Measurements from ENCODE around the gene MCUR1.
A peak's percentile ranks its signal among the peaks of the same experiment; 100 is the strongest.

The MCUR1 gene

DNA sequence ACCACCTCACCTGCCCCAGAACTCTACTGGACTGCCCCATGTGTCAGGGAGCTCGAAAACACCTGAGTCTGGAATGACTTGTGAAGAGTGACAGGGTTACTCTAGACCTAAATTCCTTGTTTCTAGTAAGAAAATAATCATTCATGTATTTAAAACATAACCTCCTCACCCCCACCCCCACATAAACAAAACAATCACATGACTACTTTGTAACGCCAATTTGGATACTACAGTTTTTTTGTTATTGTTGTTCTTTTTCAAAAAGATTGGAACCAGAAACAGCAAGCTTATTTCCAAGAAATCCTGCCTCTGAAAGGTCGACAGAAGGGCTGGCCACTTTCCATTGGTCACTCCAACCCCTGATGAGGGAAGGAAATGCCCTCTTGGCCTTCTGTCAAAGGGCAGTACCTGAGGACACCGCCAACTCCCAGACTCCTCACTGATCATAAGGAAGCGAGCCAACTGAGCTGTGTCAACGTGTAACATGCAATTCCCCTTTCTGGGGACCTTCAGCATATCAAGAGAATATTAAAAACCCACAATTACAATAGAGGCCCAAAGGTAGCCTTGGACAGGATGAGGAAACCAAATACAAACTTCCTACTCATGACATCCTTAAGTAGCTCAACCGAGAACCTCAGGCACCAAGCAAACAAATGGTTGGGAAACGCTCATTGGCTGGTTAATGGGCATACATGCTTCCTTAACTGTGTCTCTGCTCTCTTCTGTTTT lies 2.6 kb downstream of the MCUR1 start:
- no peak for DNase-seq (ENCODE audit: low read depth)
- no peak overlapping the region for H3K4me3 ChIP-seq (ENCODE audit: low read depth, low read length)
- TF ChIP-seq, protein P1, sequence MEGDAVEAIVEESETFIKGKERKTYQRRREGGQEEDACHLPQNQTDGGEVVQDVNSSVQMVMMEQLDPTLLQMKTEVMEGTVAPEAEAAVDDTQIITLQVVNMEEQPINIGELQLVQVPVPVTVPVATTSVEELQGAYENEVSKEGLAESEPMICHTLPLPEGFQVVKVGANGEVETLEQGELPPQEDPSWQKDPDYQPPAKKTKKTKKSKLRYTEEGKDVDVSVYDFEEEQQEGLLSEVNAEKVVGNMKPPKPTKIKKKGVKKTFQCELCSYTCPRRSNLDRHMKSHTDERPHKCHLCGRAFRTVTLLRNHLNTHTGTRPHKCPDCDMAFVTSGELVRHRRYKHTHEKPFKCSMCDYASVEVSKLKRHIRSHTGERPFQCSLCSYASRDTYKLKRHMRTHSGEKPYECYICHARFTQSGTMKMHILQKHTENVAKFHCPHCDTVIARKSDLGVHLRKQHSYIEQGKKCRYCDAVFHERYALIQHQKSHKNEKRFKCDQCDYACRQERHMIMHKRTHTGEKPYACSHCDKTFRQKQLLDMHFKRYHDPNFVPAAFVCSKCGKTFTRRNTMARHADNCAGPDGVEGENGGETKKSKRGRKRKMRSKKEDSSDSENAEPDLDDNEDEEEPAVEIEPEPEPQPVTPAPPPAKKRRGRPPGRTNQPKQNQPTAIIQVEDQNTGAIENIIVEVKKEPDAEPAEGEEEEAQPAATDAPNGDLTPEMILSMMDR (conservative IDR thresholded peaks at IDR 0.05; ENCODE audit: low read depth, low read length), result no peak

DNA sequence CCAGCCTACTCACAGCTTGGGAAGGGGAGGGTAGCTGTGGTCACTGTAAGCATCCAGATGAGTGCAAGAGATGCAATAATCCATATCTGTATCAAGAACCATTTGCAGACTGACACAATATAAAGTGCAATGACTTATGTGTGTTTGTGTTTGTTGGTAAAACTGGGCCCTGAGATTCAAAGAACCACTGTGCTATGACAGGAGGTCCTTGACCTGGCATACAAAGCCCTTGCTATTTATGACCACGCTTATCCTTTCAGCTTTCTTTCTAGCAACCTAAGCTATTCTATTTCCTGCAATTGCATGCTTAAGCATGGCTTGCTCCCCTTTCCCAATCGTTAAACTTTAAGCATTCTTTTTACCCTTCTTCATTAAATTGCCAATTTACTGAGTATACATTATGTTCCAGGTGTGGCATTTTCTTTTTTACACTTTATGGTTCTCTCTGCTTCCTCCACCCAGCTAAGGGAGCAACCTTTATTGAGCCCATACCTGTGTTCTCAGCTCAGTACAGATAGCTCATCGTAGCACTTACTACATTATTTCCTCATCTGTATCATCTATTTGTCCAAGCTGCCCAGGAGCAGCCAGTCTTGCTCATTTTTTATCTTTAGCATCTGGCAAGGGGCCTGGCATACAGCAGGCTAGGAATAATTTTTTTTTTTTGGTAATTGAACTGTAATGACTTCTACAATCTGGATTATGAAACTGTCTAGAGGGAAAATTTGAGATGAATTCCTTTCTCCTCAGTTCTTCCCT lies 3.5 kb downstream of the MCUR1 start:
- TF ChIP-seq, protein P1 (conservative IDR thresholded peaks at IDR 0.05; ENCODE audit: low read depth, low read length), result no peak
- no peak overlapping the region for H3K4me3 ChIP-seq (ENCODE audit: low read depth, low read length)
- no peak for DNase-seq (ENCODE audit: low read depth)

DNA sequence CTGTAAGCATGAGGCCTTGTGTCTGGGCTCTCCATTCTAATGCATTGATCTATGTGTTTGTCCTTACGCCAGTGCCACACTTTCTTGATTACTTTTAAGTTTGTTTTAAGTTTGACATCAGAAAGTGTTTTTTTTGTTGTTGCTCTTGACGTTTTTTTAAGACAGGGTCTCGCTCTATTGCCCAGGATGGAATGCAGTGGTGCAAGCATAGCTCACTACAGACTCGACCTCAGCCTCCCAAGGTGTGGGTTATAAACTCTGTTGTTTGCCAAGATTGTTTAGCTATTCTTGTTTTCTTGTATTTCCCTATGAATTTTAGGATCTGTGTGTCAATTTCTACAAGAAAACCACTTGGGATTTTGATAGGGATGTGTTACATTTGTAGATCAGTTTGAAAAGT lies 5.6 kb downstream of the MCUR1 start:
- H3K4me3 ChIP-seq (ENCODE audit: low read depth, low read length), result no peak overlapping the region
- TF ChIP-seq, protein P1 (conservative IDR thresholded peaks at IDR 0.05; ENCODE audit: low read depth, low read length), result no peak
- DNase-seq (ENCODE audit: low read depth), result no peak

DNA sequence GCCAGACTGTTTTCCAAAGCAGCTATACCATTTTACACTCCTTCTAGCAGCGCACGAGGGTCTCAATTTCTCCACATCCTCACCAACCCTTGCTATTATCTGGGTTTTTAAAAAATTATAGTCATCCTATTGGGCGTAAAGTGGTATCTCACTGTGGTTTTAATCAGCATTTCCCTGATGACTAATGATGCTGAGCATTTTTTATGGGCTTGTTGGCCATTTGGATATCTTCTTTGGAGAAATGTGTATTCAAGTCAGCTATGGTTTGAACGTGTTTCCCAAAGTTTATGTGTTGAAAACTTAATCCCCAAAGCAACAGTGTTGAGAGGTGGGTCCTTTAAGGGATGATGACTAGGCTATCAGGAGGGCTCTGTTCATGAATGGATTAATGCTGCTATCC lies 6.7 kb downstream of the MCUR1 start:
- TF ChIP-seq, protein P1 (conservative IDR thresholded peaks at IDR 0.05; ENCODE audit: low read depth, low read length), result no peak
- peak; percentile 25 for DNase-seq (ENCODE audit: low read depth)
- H3K4me3 ChIP-seq (ENCODE audit: low read depth, low read length), result no peak overlapping the region

DNA sequence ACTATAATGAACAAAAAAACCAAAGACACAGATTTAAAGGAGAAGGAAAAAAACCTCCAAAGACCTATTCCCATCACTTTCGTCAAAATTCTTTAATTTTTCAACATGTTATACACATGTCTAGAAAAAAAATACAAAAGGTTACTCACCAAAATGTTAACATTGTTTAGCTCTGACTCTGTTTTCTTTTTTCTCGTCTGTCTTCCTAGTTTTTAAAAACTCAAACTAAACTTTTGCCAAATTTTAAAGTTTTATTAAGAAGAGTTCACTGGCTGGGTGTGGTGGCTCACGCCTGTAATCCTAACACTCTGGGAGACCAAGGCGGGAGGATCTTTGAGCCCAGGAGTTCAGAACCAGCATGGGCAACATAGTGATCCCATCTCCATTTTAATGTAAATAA lies 10.8 kb downstream of the MCUR1 start:
- H3K4me3 ChIP-seq (ENCODE audit: low read depth, low read length), result no peak overlapping the region
- DNase-seq (ENCODE audit: low read depth), result no peak
- TF ChIP-seq, protein P1 (conservative IDR thresholded peaks at IDR 0.05; ENCODE audit: low read depth, low read length), result no peak

DNA sequence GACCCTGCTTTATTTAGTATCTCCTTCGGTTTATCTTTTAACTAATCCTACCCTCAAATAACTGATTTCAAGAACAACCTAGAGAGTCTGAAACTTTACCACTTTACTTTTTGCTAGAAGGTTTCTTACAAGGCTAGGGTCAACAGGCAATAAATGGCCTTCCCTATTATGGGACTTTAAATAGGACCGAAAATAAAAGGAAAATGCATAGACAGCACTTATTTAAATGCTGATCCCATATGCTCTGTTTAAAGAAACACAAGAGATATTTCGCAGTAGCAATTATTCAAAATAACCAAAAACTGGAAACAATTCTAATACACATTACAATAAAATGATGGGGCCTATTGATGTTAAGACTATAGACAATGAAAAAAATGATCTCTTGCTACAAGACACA lies 13.7 kb downstream of the MCUR1 start:
- H3K4me3 ChIP-seq (ENCODE audit: low read depth, low read length), result no peak overlapping the region
- DNase-seq (ENCODE audit: low read depth), result no peak
- TF ChIP-seq, protein P1 (conservative IDR thresholded peaks at IDR 0.05; ENCODE audit: low read depth, low read length), result no peak

Measured in choroid plexus epithelial cell (primary cell).